Activated naive CD4-positive, alpha-beta T cell treated with anti-CD3 and anti-CD28 coated beads for 36 hours (primary cell): Measurements from ENCODE around the gene CCDC47. TPM values are rescaled to one million over a fixed set of nuclear protein-coding genes. Genes with fewer than 3 reads are reported as not detected.

Source experiments
- total RNA-seq, 2 experiments: library from RNA; stranded (reverse); gene quantifications; one replicate each; pipeline ENCODE4 v1.2.3, GENCODE V29; 2021

The CCDC47 gene
- total RNA-seq, 2 experiments from 2014 or later, result 40.5 to 42.1 TPM

Other genes with a start within 250 kb of the CCDC47 start
- gene DCAF7, start 223.1 kb downstream of the CCDC47 start, total RNA-seq, result 100 to 1,000 TPM; 102 to 103 TPM
- 10 to 100 TPM; 27.6 to 28.9 TPM for gene TACO1, start 172.7 kb downstream of the CCDC47 start, total RNA-seq
- 10 to 100 TPM; 28.8 to 29.6 TPM for gene MAP3K3, start 151.2 kb downstream of the CCDC47 start, total RNA-seq
- 100 to 1,000 TPM; 121 TPM for gene LIMD2, start 73.5 kb downstream of the CCDC47 start, total RNA-seq
- gene STRADA, start 31.8 kb downstream of the CCDC47 start, total RNA-seq, result 10 to 100 TPM; 73.2 to 76.3 TPM
- gene DDX42, start 573 bp upstream of the CCDC47 start, total RNA-seq, result 10 to 100 TPM; 91.7 to 92.9 TPM
- gene PSMC5, start 53.8 kb upstream of the CCDC47 start, total RNA-seq, result 100 to 1,000 TPM; 144 to 154 TPM
- 10 to 100 TPM; 25.3 to 26.2 TPM for gene FTSJ3, start 54.1 kb upstream of the CCDC47 start, total RNA-seq
- 100 to 1,000 TPM in 1 of 2 experiments, 10 to 100 TPM in 1; 98.5 to 107 TPM for gene SMARCD2, start 69.1 kb upstream of the CCDC47 start, total RNA-seq
- not detected for gene CSH2, start 100.1 kb upstream of the CCDC47 start, total RNA-seq
- gene GH2, start 108.3 kb upstream of the CCDC47 start, total RNA-seq, result not detected
- gene CSH1, start 123.0 kb upstream of the CCDC47 start, total RNA-seq, result not detected
- gene CSHL1, start 137.7 kb upstream of the CCDC47 start, total RNA-seq, result not detected
- not detected for gene GH1, start 145.2 kb upstream of the CCDC47 start, total RNA-seq
- gene CD79B, start 158.7 kb upstream of the CCDC47 start, total RNA-seq, result 10 to 100 TPM; 24.2 to 24.3 TPM
- under 1 TPM; 0.10 to 0.47 TPM for gene SCN4A, start 199.3 kb upstream of the CCDC47 start, total RNA-seq
- gene PRR29, start 224.8 kb upstream of the CCDC47 start, total RNA-seq, result under 1 TPM; 0.21 to 0.44 TPM
- 10 to 100 TPM; 41.6 to 41.9 TPM for gene ICAM2, start 247.0 kb upstream of the CCDC47 start, total RNA-seq